GM18507 (cell line): ENCODE results near the gene TMEM80.

Experiments used
- DNase-seq: peaks from one replicate; pipeline ENCODE4 v3.0.0; 2011; ENCODE audit warnings: low read depth; ENCODE audit not compliant: insufficient read length; ENCODE audit errors: extremely low spot score
- FAIRE-seq: peaks from 2 replicates; lab custom pipeline; 2011; peaks lifted over from hg19 to GRCh38; lab: Jason Lieb, UNC

Gene TMEM80

DNA sequence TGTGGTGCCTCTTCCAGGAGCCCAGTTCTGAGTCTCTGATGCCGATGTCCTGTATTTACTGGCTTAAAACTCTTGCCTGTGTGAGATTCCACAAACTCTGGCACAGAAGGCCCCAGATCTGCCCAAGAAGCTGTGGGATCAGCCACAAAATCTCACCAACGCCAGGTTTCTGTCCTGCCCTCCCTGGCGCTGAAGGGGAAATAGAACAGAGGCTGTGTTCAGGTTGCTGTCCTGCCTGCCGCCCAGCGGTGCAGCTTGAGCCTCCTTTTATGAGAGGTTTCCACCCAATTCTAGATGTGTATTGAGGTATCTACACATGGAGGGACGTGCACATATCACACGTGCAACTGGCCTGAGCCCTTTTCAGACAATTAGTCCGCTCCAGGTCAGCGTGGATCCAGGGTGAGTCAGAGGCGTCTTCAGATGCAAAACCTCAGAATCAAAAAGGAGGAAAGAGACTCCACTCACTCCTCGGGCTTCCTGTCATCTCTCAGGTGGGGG lies 2.2 kb downstream of the TMEM80 start:
- DNase-seq (no peak), FAIRE-seq (no peak)

DNA sequence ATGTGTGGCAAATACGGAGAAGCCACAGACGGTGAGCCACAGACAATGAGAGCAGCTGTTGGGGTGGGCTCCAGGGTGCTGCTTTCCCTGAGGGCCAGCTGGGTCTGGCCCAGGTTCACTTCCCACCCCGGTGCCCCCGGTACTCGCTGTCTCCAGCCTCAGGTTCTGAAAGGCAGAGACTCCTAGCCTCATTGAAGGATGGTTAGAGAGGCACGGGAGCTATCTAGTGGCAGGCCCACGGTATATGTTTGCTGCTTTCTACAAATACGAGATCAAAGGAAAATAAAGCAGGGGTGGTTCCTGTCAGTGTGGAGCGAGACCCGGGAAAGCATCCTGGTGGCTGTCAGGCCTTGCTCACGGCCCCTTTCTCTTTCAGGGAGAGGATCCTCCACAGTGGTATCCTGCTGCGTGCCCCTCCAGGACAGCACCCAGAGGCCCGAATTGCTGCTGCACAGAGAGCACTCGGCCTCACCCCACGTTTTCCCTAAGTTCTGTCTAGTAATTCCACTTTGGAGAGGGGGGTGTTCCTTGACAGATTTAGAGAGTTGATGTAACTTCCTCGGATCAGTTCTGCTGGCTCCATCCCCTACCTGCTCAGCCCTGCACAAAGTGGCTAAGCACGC lies 3.0 kb downstream of the TMEM80 start:
- no peak for FAIRE-seq
- no peak for DNase-seq

DNA sequence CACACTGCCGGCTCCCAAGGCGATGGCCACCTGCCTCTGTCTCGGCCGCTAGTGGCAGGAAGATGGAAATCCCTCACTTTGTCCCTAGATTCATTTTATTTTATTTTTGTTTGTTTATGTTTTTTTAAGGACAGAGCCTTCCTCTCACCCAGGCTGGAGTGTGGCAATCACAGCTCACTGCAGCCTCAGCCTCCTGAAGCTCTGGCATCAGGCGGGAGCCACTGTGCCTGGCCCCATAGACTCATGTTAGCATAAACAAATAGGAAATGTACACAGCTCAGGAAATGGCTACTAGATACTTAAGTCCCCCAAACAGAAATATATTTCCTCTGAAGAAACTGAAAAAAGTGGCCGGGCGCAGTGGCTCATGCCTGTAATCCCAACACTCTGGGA lies 3.5 kb downstream of the TMEM80 start:
- DNase-seq = no peak
- FAIRE-seq = no peak

DNA sequence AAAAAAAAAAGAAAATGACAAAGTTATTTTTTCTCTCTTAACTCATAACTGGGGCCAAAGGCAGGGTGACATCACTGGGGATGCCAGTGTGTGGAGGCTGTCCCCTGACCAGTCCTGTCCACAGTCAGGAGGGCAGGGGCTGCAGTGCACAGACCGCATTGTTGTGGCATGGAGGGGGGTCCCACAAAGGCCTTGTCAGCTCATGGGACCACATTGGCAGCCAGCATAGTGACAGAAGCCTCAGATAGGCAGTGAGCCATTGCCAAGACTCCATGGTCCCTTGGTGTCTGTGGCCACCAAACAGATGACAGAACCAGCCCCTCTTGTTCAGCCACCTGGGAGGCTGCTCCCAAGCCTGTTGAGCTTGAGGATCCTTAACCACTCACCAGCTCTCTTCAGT lies 4.1 kb downstream of the TMEM80 start:
- DNase-seq (no peak), FAIRE-seq (no peak)

DNA sequence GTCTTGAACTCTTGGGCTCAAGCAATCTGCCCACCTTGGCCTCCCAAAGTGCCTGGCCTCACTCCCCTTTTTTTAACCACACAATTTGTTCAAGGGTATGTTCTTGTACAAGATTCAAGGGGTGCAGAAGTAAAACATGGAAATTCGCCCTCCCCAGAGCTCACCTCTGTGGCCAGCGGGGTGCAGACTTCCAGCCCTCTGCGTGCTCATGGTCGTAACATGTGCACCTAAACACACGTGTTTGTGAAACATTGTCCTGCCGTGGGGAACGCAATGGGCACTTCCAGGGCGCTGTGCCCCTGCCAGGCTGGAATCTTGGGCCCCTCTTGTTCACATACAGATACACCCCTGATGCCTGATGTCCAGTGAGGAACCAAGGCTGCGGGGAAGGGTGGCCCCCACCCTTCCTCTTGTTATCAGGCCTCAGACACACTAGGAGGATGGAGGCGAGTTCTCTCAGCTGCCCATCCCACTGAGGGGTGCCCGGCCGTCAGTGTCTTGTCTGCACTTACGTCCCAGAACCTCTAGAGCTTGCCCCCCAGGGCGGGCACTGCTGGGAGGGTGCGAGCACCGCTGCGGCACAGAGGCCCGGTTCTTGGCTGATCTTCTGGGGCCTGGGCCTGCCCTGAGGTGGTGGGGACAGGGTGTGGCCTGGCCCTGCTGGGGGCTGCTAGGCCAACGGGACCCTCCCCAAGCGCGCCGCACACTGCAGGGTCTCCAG lies 6.3 kb downstream of the TMEM80 start:
- no peak for FAIRE-seq
- no peak for DNase-seq

DNA sequence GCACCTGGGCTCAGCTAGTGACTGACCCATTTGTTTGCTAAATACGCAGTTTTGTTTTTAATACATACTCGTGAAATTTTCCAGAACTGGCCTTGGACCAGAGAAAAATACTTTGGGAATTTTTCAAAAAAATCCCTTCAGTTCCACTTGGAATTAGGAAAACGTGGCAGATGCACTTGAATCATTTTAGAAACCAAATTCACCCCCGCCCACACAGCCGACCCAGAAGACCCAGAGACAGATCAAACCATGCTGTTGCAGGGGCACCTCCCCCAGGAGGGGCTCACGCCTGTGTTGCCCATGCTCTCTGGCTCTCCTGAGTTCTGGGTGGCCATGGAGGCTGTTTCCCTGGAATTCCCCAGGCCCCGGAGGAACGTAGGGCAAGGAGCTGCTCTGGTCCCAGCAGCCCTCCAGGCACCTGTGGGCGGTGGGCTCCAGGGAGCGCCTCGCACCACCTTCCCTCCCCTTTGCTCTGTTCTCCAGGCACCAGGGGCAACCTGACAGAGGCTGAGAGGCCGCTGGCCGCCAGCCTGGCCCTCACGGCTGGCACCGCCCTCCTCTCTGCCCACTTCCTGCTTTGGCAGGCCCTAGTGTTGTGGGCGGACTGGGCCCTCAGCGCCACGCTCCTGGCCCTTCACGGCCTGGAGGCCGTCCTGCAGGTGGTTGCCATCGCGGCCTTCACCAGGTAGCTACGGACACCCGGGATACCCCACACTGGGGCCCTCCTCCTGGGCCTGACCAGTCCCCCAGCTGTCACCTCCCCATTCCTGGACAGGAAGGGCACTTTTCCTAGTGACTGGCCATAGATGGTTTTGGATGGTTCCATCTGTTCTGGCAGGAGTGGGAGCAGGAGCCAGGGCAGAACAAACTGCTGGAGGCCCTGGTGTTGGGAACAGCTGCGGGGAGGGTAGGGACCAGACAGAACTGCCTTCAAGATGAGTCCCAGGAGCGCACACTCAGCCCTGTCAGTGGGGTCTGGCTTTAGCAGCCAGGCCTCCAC lies 7.1 kb downstream of the TMEM80 start:
- no peak for DNase-seq
- no peak for FAIRE-seq

DNA sequence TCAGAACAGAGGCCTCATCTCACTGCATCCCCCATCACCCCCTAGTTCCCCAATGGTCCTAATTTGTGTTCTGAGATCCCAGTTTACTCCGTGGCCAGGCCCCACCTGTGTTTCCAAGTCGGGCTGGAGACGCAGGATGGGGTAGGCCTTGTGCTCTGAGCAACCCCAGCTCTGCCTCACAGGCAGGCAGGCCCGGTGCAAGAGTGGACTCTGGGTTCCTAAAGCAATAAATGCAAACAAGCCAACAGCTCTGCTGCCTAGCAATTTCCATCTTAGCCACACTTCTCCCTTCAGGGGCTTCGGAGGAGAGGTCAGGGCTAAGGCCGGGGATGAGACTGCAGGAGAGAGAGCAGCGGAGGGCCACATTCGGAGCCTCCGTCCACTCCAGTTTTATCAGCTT lies 7.9 kb downstream of the TMEM80 start:
- DNase-seq (no peak), FAIRE-seq (no peak)

DNA sequence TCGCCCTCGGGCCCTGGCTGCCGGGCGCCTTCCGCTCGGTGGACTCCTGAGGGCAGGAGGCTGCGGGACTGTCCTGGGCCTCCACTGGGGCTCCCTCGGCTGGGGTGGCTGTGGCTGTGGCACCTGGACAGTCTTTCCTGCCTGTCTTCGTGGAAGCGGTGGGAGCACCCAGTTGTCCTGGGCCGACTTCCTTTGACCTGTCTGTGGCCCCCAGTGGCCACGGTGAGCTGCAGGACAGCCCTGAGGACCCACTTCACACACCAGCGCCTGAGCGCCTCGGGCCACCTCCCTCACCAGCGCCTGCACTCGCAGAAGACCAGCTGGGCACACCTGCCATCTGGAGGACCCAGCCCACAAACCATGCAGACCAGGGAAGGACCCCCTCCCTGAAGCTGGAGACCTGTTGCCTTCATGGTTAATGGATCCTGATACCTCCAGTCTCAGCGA lies 8.6 kb downstream of the TMEM80 start:
- FAIRE-seq = no peak
- DNase-seq = no peak

DNA sequence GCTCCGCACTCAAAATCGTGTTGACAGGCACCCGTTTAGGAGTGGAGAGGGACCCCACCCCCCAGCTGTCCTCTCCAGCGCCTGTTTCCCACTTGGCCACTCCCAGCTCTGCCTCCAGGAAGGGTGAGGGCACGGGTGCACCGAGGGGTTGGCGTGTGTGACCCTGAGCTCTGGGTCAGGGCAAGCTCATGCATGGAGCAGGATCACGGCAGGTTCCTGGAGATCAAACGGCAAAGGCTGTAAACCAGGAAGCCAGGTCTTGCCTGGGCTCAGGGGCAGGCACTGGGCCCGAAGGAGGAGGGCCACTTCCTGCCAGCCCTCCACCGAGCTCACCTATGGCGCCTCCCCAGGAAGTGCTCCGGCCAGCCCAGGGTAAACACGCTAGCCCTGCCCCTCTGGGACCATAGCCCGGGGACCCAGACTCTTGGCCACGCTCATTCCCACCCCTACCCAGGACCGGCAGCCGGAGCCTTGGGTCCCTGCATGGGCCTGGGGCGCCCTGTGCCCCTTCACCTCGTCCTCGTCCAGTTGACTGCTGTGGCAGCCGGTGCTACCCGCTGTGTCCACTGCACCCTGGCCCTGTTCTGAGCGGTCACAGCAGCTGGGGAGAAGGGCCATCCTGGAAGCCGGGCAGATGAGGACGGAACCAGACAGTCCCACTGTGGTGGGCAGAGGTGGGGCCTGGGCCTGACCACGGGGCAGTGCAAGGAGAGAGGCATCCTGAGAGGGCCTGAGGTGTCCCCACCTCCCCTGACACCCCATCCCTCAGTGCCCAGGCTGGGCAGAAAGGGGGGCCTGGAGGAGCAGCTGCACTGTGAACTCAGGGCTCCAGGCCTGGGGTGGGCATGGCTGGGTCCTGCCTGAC lies 9.4 kb downstream of the TMEM80 start:
- FAIRE-seq = no peak
- DNase-seq = no peak

DNA sequence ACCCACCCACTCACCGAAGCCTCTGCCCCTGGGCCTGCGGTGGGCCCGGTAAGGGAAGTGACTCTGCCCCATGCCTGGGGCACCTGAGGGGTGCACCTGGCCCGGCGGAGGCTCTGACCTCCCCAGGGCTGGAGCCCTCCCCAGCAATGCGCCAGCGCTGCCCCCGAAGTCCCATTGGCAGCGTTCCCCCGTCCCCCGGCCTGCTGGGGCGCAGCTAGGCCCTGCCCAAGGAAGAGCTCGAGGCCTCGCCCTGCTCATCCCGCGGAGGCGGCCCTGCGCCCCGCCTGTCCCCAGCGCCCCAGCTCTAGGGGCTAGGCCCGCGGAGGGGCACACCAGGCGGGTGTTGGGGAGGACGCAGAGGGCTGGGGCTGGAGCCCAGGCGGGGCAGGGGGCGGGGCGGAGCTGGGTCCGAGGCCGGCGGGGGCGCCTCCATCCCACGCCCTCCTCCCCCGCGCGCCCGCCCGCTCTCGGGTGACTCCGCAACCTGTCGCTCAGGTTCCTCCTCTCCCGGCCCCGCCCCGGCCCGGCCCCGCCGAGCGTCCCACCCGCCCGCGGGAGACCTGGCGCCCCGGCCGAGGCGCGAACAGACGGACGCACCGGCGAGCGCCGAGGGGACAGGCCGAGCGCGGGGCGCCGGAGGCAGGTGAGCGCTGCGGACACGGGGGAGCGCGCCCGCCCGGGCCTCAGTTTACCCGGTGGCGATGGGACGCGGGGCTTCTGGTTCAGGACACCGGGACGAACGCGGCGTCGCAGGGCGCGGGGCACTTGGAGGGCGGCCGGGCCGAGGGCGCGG lies 10.2 kb downstream of the TMEM80 start, which contains the start of gene EPS8L2:
Gene EPS8L2, plus strand, starts transcription at position 586 of the 793 bp plus-strand sequence. CDS start 3,177 bp downstream, outside the sequence.
- no peak for DNase-seq
- FAIRE-seq = no peak

DNA sequence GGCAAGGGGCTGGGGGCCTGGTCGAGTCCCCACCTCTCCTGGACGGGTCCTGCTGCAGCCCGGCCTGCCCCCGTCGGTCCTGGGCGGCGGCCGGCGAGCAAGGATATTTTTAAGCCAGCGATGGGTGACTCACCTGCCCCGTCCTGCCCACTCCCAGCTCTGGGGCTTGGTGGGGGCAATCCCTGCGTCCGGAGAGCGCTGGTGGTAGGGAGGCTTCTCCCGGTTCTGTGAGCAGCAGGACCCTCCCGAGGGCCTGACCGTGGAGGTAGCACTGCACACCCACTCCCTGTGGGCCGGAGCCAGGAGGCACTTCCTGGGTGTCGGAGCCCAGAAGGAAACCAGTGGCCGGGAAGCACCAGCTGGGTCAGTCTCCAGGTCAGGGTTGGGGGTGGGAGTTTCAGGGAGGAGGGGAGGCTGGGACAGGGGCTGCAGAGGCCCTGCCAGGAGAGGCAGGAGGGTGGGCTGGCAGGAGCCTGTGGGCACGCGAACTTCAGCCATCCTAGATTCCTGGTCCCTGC lies 10.9 kb downstream of the TMEM80 start:
- FAIRE-seq (no peak), DNase-seq (no peak)

DNA sequence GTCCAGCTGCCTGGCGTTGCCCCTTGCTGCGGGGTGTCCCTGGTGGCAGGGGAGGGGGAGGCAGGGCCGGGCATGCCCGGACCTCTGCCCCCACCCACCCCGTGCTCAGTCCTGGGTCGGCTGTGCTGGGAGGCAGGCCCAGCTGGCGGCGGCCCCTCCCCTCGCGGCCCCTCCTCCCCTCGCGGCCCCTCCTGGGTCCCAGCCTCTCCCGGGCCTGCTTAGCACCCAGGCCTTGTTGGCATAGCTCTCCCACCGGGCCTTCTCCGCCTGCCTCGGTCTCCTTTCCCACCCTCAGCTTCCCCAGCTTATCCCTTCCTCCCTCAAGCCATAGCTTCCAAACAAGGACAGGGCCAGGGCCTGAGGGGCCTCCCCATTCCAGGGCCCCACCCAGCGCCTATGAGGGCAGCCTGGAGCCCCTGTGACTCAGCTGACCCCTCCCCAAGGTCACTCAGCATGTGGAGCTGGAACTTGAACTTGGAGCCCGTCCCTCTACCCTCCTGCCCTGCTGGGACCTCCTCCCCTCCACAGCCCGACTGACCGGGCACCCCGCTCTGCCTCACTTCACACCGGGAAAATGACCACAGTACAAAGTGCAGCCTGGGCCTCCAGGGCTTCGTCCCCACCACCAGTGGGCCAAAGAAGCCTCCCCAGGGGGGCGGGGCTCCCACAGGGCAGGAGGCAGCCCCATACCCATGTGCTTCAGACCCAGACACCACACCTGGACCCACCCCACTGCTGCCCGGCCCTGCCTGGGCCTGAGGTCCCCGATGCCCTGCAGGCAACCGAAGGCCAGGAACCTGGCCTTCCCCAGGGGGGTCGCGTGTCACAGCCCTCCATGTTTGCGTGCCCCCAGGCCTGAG lies 11.6 kb downstream of the TMEM80 start:
- no peak for FAIRE-seq
- DNase-seq = no peak

DNA sequence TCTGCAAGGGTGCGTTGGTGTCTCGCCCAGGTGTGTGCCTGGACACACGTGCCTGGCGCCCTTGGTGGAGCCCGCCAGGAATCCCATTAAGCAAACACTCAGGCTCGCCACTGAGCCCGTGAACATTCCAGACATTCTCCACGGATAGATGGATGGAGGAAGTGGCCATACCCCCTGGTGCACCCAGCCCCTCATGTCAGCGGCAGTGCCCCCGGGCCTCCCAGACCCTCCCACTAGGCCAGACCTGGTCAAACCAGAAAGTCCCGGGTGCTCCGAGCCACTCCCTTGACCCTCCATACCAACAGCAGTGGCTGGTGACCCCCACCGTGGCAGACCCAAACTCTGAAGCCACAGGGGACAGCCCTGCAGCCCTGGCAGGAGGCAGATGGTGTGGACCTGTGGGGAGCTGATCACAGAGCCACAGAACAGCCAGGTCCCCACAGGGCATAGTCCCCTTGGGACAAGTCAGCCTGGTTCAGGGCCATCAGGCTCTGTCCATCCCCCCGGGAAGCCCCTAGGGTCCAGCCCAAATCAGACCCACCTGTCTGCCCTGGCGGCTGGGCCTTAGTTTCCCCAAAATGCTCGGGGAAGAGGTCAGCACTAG lies 12.3 kb downstream of the TMEM80 start:
- FAIRE-seq = no peak
- DNase-seq = no peak

DNA sequence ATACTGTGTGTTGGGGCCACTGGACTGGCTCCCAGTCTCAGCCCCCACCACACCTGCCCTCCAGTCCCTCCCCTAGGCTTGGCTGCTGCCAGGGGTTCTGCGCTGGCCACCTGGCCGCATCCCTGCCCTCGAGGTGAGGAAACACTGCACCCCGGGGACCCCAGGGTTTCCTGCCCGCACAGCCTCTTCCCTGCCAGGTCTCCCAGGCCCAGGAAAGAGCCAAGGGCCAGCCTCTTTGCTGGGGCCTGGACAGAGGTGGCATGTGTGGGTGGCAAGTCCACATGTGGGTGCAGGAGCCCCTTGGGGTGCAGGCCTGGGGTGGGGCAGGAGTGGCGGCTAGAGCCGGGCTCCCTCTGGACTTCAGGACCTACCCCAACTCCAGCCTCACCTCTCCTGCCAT lies 12.9 kb downstream of the TMEM80 start:
- no peak for DNase-seq
- FAIRE-seq = no peak

DNA sequence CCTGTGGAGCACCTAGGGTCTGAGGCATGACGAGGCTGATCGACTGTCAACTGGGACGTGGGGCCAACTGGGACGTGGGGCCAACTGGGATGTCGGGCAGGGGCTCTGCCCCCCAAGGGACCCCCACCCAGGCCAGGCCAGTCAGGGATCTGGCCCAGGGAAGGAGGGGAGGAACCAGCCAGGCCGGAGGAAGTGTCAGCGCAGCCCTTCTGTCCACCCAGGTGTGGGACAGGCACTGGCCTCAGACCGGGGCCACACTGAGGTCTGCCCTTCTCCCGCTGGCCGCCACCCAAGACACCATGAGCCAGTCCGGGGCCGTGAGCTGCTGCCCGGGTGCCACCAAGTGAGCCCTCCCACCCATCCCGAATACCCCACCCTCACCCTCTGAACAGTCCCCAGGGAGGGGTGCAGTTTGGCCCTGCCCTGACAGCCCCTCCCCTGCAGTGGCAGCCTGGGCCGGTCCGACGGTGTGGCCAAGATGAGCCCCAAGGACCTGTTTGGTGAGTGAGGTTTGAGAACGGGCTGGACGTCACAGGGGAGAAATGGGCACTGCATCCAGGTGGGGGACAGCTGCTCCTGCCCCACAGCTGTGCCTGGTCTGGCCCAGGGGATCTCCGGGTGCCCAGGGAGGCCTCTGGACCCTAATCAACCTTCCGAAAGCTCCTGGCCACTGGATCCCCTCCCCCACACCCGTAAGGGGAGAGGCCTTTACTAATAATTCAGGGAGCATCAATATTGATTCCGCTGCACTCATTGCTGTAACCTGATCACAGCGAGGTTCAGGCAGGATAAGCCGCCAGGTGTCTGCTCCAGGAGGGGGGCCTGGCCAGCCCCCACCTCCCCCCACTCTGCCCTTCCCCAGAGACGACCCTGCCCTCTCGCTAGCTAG lies 13.7 kb downstream of the TMEM80 start:
- no peak for FAIRE-seq
- no peak for DNase-seq

DNA sequence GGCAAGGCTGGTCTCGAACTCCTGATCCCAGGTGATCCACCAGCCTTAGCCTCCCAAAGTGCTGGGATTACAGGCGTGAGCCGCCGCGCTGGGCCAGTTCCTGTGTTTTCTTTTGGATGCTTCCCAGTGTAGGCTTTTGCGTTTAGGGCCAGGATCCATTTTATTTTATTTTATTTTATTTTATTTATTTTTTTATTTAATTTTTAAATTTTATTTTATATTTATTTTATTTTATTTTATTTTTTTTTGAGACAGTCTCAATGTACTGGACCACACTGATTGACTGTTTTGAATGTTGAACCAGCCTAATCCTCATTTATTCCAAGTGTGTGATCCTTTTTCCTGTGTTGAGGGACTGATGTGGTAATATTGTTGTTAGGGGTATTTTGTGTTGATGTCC lies 18.8 kb downstream of the TMEM80 start:
- FAIRE-seq (no peak), DNase-seq (no peak)
